Trophoblast cell (in vitro differentiated cells and primary cell): ENCODE data around the gene THSD4.

Experiments used
- DNase-seq, 2 donors: peaks; one replicate each; pipeline ENCODE4 v3.0.0-alpha.2; 2016
- H2AFZ ChIP-seq: 2 replicates; pipeline ENCODE4 v1.6.1; 2013; ENCODE audit warnings: low read length, moderate library complexity, mild to moderate bottlenecking; ENCODE audit not compliant: insufficient read depth, poor library complexity
- H2AK5ac ChIP-seq: 2 replicates; pipeline ENCODE4 v1.6.1; 2013; ENCODE audit warnings: mild to moderate bottlenecking, low read length
- H2BK120ac ChIP-seq: 2 replicates; pipeline ENCODE4 v1.6.1; 2013; ENCODE audit warnings: low read length, mild to moderate bottlenecking, moderate library complexity; ENCODE audit not compliant: insufficient read depth, poor library complexity
- H2BK12ac ChIP-seq: 2 replicates; pipeline ENCODE4 v1.6.1; 2013; ENCODE audit warnings: mild to moderate bottlenecking, low read length, moderate library complexity
- H2BK5ac ChIP-seq: 2 replicates; pipeline ENCODE4 v1.6.1; 2013; ENCODE audit warnings: low read length, low read depth, moderate library complexity, mild to moderate bottlenecking; ENCODE audit not compliant: poor library complexity
- H3K14ac ChIP-seq: 2 replicates; pipeline ENCODE4 v1.6.1; 2013; ENCODE audit warnings: mild to moderate bottlenecking, low read length
- H3K18ac ChIP-seq: 2 replicates; pipeline ENCODE4 v1.6.1; 2013; ENCODE audit warnings: mild to moderate bottlenecking, low read length
- H3K23ac ChIP-seq: 2 replicates; pipeline ENCODE4 v1.6.1; 2013; ENCODE audit warnings: low read length
- H3K27ac ChIP-seq: 2 replicates; pipeline ENCODE4 v1.5.1; 2013; ENCODE audit warnings: low read depth, mild to moderate bottlenecking, inconsistent platforms, low read length, moderate library complexity
- H3K27me3 ChIP-seq: 2 replicates; pipeline ENCODE4 v1.6.1; 2013; ENCODE audit warnings: inconsistent platforms, mild to moderate bottlenecking, low read length, moderate library complexity; ENCODE audit not compliant: insufficient read depth
- H3K36me3 ChIP-seq, 2 experiments: 1 replicate in 1 of 2; 2 replicates in 1 of 2; pipeline ENCODE4 v1.6.1; 2013; ENCODE audit warnings: low read length in 2 of 2, mild to moderate bottlenecking in 2 of 2, moderate library complexity in 1 of 2; ENCODE audit not compliant: insufficient read depth in 2 of 2, control insufficient read depth in 1 of 2
- H3K4ac ChIP-seq: 2 replicates; pipeline ENCODE4 v1.6.1; 2013; ENCODE audit warnings: low read depth, mild to moderate bottlenecking, low read length, moderate library complexity
- H3K4me1 ChIP-seq, 2 experiments: 1 replicate in 1 of 2; 2 replicates in 1 of 2; pipeline ENCODE4 v1.6.1; 2013; ENCODE audit warnings: low read length in 2 of 2, mild to moderate bottlenecking in 2 of 2, moderate library complexity in 1 of 2; ENCODE audit not compliant: insufficient read depth in 2 of 2, control insufficient read depth in 1 of 2
- H3K4me2 ChIP-seq: 2 replicates; pipeline ENCODE4 v1.6.1; 2013; ENCODE audit warnings: inconsistent platforms, mild to moderate bottlenecking, low read length, moderate library complexity
- H3K4me3 ChIP-seq: 2 replicates; pipeline ENCODE4 v1.5.1; 2013; ENCODE audit warnings: mild to moderate bottlenecking, low read depth, low read length, inconsistent platforms
- H3K79me1 ChIP-seq: one replicate; pipeline ENCODE4 v1.6.1; 2013; ENCODE audit warnings: low read length
- H3K79me2 ChIP-seq: 2 replicates; pipeline ENCODE4 v1.6.1; 2013; ENCODE audit warnings: low read length, mild to moderate bottlenecking; ENCODE audit not compliant: control insufficient read depth, insufficient read depth, poor library complexity
- H3K9ac ChIP-seq: 2 replicates; pipeline ENCODE4 v1.6.1; 2013; ENCODE audit warnings: mild to moderate bottlenecking, low read length
- H3K9me3 ChIP-seq: 2 replicates; pipeline ENCODE4 v1.6.1; 2013; ENCODE audit warnings: low read depth, mild to moderate bottlenecking, control low read depth, inconsistent platforms, low read length; ENCODE audit not compliant: insufficient read depth
- H4K12ac ChIP-seq: 2 replicates; pipeline ENCODE4 v1.6.1; 2013; ENCODE audit warnings: low read depth, mild to moderate bottlenecking, low read length, moderate library complexity
- H4K8ac ChIP-seq: 2 replicates; pipeline ENCODE4 v1.6.1; 2013; ENCODE audit warnings: low read depth, mild to moderate bottlenecking, low read length, moderate library complexity
- H4K91ac ChIP-seq: one replicate; pipeline ENCODE4 v1.6.1; 2013; ENCODE audit warnings: low read depth, mild to moderate bottlenecking, low read length, moderate library complexity
- WGBS: extraction: QIAGEN DNeasy Blood & Tissue Kit; methylation state at CpG from one replicate; pipeline ENCODE4 v1.1.7; 2013; ENCODE audit warnings: missing lambda C conversion rate; ENCODE audit not compliant: insufficient read length, insufficient coverage; ENCODE audit errors: extremely low coverage; 5-methylcytosine and 5-hydroxymethylcytosine counted together

THSD4 gene

GRCh38 chr15:71182522-71182921, 67.3 kb downstream of the THSD4 start:
- H3K9ac ChIP-seq = no peak overlapping the region
- no peak overlapping the region for H3K4me2 ChIP-seq
- H2BK12ac ChIP-seq = no peak overlapping the region
- H3K4ac ChIP-seq = no peak overlapping the region
- no peak overlapping the region for H2BK120ac ChIP-seq
- H3K79me2 ChIP-seq = no peaks in the 10 kb centered on the region
- H3K23ac ChIP-seq = no peak overlapping the region
- H4K91ac ChIP-seq = no peak overlapping the region
- DNase-seq = no peak
- no peaks in the 10 kb centered on the region for H3K4me1 ChIP-seq
- H3K4me3 ChIP-seq = no peak overlapping the region
- H4K12ac ChIP-seq = no peak overlapping the region
- no peaks in the 10 kb centered on the region for H3K79me1 ChIP-seq
- H4K8ac ChIP-seq = no peak overlapping the region
- H2AFZ ChIP-seq = no peak overlapping the region
- no peaks in the 10 kb centered on the region for H3K27me3 ChIP-seq
- no peak overlapping the region for H3K14ac ChIP-seq
- peaks cover 2% of the 10 kb centered on the region for H3K9me3 ChIP-seq
- H2BK5ac ChIP-seq = no peak overlapping the region
- H3K18ac ChIP-seq = no peak overlapping the region
- no peak overlapping the region for H3K27ac ChIP-seq
- H3K36me3 ChIP-seq = no peaks in the 10 kb centered on the region
- no peak overlapping the region for H2AK5ac ChIP-seq

GRCh38 chr15:71183063-71183462, 67.8 kb downstream of the THSD4 start:
- Histone ChIP-seq H2BK12ac (no peak overlapping the region), H2AK5ac (no peak overlapping the region), H2AFZ (no peak overlapping the region), H2BK5ac (no peak overlapping the region), H4K91ac (no peak overlapping the region), H2BK120ac (no peak overlapping the region), H3K79me1 (no peaks in the 10 kb centered on the region), H3K4me1 (no peaks in the 10 kb centered on the region), H4K12ac (no peak overlapping the region), H3K4me3 (no peak overlapping the region), H3K4ac (no peak overlapping the region), H4K8ac (no peak overlapping the region), H3K14ac (no peak overlapping the region), H3K79me2 (no peaks in the 10 kb centered on the region), H3K4me2 (no peak overlapping the region), H3K36me3 (no peaks in the 10 kb centered on the region), H3K9me3 (peaks cover 2% of the 10 kb centered on the region), H3K18ac (no peak overlapping the region), H3K23ac (no peak overlapping the region), H3K27me3 (no peaks in the 10 kb centered on the region), H3K27ac (no peak overlapping the region), H3K9ac (no peak overlapping the region)
- no peak for DNase-seq
- no CpG with 5 or more reads among the region's 9 CpGs for WGBS

GRCh38 chr15:71185706-71186105, 70.4 kb downstream of the THSD4 start:
- Histone ChIP-seq H2AFZ (no peak overlapping the region), H3K9me3 (peaks cover 2% of the 10 kb centered on the region), H3K27me3 (no peaks in the 10 kb centered on the region), H3K14ac (no peak overlapping the region), H3K18ac (no peak overlapping the region), H3K36me3 (no peaks in the 10 kb centered on the region), H3K79me1 (no peaks in the 10 kb centered on the region), H3K4me2 (no peak overlapping the region), H3K9ac (no peak overlapping the region), H3K4ac (no peak overlapping the region), H3K4me1 (no peaks in the 10 kb centered on the region), H2BK12ac (no peak overlapping the region), H3K79me2 (no peaks in the 10 kb centered on the region), H3K27ac (no peak overlapping the region), H4K8ac (no peak overlapping the region), H4K12ac (no peak overlapping the region), H4K91ac (no peak overlapping the region), H2AK5ac (no peak overlapping the region), H3K23ac (no peak overlapping the region), H2BK5ac (no peak overlapping the region), H3K4me3 (no peak overlapping the region), H2BK120ac (no peak overlapping the region)
- DNase-seq = no peak
- WGBS = no CpG with 5 or more reads among the region's 5 CpGs

- no peak overlapping the region for H2BK120ac ChIP-seq
- H3K23ac ChIP-seq = no peak overlapping the region
- no peak overlapping the region for H3K9ac ChIP-seq
- no peak overlapping the region for H3K27ac ChIP-seq
- H3K4me3 ChIP-seq = no peak overlapping the region
- no peaks in the 10 kb centered on the region for H3K27me3 ChIP-seq
- H3K9me3 ChIP-seq = peaks cover 2% of the 10 kb centered on the region
- no peaks in the 10 kb centered on the region for H3K79me1 ChIP-seq
- no peak overlapping the region for H3K4ac ChIP-seq
- H2AK5ac ChIP-seq = no peak overlapping the region
- H3K18ac ChIP-seq = no peak overlapping the region
- H3K4me1 ChIP-seq = no peaks in the 10 kb centered on the region
- H2AFZ ChIP-seq = no peak overlapping the region
- no peak overlapping the region for H2BK5ac ChIP-seq
- H3K14ac ChIP-seq = no peak overlapping the region
- DNase-seq = no peak
- no CpG with 5 or more reads among the region's 3 CpGs for WGBS
- no peaks in the 10 kb centered on the region for H3K36me3 ChIP-seq
- no peak overlapping the region for H4K8ac ChIP-seq
- H4K12ac ChIP-seq = no peak overlapping the region
- no peaks in the 10 kb centered on the region for H3K79me2 ChIP-seq
- no peak overlapping the region for H2BK12ac ChIP-seq
- no peak overlapping the region for H4K91ac ChIP-seq
- H3K4me2 ChIP-seq = no peak overlapping the region
Observed at GRCh38 chr15:71186267-71186666, 71.0 kb downstream of the THSD4 start.
